GM19328 (cell line): ENCODE results near the gene SYNE2.

Experiments used
- ATAC-seq: cut with Tn5 transposase; IDR thresholded peaks from one replicate; pipeline ENCODE4 v1.9.1; 2021; ENCODE audit warnings: mild to moderate bottlenecking, moderate library complexity; ENCODE audit not compliant: unreplicated experiment

Gene SYNE2

DNA sequence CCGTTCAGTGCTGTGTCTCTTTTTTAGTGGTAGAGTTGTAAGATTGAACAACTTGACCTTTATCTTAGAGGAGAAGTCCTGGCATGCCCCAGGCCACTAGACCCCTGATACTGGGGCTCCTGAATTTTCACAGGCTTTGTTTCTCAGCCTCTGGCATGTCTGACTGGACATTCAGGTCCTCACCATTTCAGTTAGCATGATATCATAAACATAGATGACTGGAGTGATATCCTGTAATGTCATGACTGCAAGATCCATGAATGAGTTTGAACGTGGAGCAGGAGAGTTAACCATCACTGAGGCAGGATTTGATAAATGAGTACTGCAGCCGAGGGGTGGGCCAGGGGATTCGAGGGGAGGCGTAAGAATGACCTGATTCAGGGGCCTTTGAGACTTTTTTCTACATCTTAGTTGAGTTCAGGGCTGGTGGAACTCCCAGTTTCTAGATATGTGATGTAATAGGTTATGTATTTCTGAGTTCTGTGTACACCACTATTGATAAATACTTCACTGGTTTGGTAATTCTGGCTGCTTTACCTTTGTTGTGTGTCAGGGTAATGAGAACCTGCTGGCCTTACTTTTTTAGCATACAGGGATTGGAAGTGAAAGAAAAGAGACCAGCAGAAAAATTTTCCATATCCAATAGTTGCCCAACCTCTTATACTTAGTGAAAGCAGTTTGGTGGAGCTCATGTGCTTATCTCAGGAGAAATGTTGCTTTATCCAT is 217.0 kb downstream of the SYNE2 start:
- no peak for ATAC-seq

DNA sequence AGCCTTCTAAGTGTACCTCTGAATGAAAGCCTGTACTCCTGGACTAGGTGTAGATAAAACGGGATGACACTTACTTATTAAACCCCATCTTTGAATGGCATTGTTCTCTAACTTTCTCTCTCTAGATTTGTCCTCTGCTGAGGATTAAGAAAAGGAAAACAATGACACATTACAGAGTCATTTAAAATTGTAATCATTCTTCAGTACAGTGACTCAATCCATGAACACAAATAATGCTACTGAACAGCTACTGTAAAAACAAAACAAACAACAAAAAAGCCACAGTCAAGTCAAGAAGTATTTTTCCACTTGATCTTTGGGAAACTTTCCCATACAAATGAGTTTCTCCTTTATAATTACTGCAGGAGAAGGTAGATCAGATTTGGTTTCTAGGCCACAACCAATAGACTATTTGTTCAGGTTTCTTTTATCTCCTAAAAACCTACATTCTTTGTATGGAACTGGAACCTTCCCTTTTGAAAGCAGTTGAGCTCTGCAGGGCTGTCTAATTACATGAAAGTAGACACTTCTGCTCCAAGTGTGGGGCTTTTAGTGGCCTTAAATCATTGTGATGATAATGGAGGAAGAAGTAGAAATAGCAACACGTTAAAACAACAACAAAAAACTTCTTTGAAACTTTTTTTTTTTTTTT is 222.3 kb downstream of the SYNE2 start:
- no peak for ATAC-seq

DNA sequence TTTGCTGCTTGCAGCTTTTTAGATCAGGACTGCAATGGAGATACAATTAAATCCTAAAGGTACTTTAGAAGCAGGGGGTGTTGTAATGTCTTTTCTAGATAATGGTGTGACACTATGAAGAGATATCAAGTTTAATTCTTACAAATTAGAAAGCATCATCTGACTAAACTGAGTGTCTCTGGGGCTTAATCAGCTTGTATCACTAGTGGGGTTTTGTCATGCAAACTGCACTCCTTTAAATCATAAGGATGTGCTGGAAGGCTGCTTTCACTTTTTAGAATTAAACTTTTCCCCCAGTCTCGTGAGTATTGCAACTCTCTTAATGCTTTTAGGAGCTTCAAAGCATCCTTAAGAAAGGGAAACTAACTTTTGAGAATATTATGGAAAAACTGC is 222.8 kb downstream of the SYNE2 start:
- no peak for ATAC-seq

DNA sequence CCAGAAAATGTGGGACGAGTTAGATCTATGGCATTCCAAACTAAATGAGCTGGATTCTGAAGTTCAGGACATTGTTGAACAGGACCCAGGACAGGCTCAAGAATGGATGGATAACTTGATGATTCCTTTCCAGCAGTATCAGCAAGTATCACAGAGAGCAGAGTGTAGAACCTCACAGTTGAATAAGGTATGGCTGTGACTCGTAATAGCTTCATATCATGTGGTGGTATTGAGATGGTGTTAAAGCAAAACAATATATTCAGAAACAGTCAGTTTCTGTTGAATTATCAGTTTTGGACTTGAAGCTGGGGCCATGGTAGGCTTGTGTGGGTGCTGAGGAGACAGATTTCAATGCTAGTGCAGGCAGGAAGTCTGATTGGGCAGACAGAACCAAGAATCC is 227.6 kb downstream of the SYNE2 start:
- no peak for ATAC-seq

DNA sequence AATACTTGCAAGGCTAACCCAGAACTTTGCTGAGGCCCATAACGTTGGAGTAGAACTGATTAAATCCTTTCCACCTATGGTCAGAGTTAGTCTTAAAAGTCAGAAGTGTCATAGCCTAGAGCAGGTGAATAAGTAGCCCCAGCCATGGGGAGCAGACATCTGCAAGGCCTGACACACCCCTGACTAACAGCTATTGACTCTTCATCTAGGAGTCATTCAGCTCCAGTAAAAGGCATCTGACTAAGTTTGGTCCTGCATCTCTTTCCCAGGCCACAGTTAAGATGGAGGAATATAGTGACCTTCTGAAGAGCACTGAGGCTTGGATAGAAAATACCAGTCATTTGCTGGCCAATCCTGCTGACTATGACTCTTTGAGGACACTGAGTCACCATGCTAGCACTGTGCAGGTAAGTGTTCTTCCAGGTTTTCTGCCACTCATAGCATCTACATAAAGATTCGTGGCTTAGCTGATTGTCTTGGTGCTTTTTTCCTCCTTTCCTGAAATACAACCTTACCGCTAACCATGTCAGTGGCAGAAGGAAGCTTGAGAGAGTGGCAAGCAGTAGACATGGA is 228.5 kb downstream of the SYNE2 start:
- ATAC-seq: no peak

DNA sequence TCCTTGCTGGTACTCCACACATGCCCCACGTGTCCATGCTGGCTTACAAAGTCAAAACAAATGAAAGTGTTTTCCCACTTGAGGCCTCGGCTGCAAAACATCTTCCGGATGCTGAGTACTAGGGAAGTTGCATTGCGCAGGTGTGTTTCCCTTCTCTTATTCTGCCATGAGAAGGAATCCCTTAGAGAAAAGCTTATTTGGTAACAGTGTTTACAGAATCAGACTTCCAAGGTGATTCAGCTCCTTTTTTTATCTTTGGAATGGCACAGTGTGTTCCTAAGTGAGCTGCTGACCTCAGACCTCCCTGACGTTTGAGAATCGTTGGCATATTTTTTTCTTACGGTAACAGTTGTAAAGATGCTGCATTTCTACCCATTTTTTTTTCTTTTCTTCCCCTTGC is 230.0 kb downstream of the SYNE2 start:
- no peak for ATAC-seq

DNA sequence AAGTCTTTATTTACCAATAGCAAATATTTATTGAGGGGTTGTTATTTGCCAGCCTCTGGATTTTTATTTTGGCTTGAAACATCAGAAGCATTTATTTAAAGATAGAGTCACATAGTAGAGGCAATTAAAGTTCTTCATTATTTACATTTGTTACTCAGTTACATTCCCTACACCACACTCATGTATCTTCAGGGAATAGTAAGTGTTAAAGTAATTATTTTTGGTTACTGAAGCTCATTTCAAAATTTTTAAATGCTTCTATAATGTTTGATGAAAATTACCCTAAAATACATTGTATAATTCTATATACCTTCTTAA is 235.8 kb downstream of the SYNE2 start:
- ATAC-seq: no peak

DNA sequence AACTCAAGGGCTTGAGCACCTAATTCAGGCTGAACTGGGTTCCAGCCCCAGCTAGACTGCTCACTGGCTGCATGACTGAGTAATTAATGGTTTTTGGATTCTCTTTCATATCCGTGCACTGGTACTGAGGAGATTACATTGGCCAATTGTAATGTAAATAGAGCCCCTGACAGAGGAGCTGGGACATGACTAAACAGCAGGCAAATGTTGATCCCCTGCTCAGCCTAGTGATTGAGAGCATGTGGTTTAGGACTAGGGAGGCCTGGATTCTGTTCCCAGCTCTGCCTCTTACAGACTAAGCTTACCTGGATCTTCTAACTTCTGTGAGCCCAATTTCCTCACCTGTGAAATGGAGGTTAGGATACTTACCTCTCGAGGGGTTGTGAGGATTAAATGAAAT is 237.1 kb downstream of the SYNE2 start:
- ATAC-seq: no peak

DNA sequence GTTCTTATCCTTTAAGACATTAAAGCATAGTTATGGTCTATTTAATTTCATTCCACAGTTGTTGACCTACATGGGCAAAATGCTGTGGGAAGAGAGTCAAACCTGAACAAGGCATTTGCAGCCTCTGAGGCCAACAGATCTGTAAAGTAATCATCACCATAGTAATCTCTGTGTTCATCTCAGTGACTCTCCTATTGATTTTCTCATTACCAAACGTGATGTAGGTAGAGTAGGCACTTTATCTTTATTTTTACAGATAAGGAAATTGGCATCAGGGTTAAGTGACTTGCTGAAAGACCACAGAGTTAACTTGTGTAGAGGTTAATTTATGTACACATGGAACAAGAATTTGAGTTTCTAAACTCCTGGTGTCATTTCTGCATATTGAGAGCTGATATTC is 238.4 kb downstream of the SYNE2 start:
- ATAC-seq: no peak

DNA sequence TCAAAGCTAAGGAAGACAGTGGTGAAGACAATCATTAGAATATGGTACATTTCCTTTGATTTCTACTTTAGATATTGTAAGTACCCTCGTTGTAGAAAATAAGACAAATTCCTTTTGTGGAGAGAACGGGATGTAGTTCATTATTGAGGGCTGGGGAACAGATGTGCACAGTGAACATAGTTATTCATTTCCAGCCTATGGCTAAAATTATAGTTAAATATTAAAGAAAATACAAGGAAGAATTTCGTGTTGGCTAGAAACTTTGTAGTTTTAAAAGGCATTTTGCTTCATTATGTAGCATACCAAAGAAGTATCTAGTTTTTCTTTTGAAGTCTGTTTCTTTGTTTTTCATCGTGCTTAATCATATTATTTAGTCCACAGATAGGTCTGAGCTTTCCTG is 239.5 kb downstream of the SYNE2 start:
- ATAC-seq: no peak

DNA sequence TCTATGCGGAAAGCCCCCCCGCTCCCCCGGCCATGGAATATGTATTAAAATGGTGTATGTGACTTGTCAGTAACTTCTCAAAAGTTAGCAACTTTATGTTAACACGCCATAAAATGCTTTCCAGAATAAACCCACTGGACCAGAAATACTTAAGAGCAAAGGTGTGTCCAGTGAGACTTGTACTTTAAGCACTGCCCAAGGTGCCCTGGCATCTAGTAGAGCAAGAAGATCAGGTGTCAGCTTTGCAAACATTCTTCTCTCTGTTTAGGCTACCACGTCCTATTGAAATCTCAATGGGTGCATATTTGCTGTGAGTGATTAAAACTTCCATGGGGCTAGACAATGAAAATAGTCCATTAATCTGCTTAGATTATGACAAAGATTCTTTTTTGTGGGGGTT is 240.1 kb downstream of the SYNE2 start:
- ATAC-seq: no peak

DNA sequence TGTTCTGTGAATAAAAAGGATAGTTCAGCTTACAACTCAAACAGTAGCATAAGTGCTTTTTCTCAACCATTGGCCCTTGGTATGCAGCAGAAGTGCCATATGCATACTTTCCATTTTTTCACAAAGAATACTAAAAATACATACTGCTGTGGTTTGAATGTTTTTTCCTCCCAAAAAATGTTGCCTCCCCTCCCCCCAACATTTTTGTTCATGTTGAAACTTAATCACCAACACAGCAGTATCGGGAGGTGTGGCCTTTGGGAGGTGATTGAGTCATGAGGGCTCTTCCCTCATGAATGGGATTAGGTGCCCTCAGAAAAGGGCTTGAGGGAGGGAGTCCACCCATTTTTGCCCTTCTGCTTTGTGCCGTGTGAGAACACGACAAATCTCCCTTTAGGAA is 242.8 kb downstream of the SYNE2 start:
- no peak for ATAC-seq

DNA sequence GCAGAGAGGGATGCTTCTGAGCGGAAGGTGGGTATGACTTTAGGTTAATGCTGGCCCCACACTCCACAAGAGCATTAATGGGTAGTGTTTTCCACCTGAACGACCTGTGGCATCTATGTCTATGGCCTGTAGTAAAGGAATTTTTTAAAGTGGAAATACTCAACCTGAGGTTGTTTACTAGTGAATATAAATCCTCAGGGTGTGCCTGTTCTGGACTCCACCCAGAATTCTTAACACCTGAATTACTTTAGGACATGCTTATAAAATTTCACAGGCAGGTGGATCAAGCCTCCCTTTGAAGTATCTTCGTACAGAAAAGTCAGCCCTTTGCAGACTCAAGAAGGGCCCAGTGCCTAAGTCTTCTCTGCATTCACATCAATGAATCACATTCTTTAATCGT is 245.3 kb downstream of the SYNE2 start:
- no peak for ATAC-seq

DNA sequence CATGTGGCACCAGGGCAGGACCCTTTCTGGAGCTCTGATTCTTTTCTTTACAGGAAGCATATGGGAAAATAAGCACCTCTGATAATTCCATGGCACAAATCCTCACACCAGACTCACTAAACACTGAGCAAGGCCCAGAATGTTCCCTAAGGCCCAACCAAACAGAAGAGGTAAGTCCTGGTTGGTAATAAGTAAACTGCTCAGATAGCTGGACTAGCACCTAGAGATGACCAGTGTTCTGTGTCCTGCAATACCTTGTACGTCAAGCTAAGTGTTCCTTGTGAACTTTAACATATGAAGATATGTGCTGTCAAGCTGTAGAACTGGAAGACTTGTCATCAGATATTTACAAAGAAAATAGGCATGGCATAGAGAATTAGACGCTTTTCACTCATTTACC is 254.6 kb downstream of the SYNE2 start:
- ATAC-seq: no peak

DNA sequence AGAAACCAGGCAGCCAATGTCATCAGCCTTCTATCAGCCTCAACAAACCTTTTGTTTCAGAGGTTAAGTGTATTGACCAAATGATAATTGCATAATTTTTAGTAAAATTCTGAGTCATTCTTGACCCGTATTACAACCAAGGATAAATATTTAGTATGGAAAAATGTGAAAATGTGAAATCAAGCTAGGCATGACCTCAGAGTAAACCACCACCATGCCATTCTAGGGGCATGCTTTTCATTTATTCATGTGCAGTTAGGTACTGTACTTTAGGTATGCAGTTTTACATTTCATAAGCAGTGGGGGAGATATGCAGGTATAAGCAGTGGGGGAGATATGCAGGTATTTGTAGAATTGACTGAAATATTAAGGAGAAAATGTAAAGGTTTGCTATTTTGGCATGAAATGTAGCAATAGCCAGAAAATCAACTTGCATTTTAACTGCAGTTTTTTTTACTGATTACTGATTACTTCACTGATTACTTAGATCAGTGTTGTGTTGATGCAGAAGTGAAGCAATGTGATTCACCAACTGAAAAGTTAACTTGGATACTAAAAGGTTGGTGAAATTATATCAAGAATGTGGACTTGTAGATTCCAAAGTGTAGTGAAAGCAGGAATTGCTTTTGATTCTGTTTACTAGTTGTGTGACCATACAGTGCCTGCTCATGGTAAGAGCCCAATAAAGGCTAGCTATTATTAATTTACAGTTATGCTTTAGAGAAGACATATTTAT is 257.2 kb downstream of the SYNE2 start:
- no peak for ATAC-seq

DNA sequence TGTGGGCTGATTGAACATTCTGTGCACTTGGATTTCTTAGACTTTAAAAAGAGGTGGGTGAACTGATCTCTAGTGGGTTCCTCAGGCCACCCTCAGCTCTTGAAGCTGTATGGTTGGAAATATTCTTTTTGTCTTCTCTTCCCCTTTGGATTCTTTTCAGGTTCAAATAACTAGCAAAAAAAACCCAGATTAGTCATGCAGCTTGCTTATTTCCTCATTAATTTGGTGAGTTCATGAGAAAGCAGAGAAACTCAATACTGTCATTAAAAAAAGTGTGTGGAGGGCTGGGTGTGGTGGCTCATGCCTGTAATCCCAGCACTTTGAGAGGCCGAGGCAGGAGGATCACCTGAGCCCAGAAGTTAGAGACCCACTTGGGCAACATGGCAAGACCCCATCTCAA is 258.0 kb downstream of the SYNE2 start:
- no peak for ATAC-seq

DNA sequence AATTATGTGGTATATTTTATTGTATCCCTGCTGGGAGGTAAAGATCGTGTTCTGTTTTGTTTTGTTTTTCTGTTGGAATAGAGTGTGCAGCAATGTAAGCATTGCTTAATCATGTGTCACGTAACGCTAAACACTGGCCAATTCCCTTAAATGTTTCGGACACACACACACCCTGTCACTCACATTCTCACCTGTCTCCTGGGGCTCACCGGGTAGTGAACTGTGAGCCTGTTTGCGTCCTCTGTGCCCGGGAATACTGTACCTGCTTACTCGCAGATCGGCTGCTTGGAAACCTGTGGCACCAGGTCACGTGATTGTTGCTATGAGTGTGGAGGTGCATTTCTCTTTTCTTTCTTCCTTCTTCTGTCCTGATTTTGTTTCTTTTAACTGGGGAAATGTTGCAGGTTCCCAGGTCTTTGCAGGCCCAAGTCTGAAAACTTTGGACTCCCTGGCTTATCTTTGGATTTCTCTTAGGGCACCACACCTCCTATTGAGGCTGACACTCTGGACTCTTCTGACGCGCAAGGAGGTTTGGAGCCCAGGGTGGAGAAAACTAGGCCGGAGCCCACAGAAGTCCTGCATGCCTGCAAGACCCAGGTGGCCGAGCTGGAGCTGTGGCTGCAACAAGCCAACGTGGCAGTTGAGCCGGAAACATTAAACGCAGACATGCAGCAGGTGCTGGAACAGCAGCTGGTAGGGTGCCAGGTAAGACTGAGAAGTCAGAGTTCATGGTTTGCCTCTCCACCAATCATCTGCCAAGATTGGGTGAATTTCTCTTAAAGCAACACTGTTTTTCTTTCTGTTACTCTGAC is 260.3 kb downstream of the SYNE2 start:
- ATAC-seq: no peak

DNA sequence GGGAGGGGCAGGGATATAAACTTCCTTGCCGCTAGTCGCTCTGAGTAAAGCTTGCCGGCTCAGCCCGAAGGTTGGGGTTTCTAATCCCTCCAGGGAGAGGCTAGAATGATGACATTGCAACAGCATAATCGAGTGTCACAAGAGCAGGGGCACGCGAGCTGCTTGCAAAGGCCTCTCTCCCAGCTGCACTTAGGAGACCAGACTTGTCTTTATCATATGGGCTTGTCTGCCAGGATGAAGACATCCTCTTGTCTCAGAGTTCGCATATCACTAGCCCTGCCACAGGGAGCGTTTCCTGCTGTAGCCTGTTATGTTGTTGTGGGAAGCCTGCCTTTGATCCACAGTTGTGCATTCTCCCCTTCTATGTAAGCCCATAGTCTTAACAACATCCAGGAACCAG is 261.4 kb downstream of the SYNE2 start:
- no peak for ATAC-seq

DNA sequence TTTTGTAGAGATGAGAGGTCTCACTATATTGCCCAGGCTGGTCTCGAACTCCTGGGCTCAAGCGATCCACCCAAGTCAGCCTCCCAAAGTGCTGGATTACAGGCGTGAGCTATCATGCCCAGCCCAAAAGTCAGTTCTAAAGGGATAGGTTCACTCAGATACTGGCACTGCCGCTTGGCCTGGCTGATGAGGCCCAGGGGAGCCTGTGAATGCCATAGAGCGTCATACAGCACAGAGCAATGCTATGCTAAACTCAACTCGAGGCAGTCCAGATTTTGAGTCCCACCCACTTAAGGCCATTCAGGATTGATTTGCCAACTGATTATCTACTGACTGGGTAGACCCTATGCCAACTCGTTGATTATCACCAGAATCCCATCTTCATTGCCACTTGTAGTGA is 262.0 kb downstream of the SYNE2 start:
- ATAC-seq: no peak

DNA sequence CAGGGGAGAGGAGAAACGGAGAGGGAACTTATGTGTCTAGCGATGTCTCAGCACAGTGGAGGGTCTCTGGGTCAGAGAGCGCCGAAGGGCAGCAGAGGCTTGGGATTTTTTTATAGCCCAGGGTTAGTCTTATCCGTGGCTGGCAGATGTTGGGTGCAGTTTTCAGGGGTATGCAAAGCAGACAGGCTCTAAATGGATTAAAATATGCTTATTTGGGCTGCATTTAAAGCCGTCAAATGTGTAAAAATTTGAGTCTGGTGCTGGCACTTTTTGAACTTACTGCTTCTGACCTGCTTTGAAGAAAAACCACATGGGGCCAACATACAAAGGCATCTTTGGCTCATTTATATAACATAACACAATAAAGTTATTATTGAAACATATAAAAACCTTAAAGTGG is 262.6 kb downstream of the SYNE2 start:
- ATAC-seq: no peak

DNA sequence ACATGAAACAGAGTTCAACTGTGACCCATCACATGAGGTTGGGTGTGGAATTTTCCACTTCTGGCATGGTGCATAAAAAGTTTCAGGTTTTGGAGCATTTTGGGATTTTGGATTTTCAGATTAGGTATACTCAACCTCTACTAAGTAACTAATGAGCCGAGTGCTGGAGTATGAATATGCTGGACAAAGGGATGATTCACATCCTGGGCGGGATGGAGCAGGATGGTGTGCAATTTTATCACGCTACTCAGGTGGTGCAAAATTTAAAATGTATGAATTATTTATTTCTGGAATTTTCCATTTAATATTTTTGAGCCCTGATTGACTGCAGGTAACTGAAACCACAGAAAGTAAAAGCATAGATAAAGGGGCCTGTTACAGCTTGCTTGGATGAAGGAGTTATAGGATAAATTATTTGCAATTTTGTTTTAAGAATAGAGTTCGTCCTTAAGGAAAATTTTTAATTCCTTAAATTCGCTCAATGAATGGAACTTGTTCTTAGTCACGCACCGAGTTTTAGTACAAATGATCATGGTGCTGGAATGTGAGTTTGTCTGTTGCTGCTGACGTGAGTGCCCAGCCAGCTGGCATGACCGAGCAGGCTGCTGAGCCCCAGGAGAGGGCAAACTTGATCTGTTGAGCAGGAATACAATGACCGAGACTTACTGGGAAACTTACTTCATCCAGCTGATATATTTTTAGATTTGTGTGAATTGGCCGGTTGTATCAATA is 265.0 kb downstream of the SYNE2 start:
- ATAC-seq: no peak
